Esophagus squamous epithelium (tissue), 4 donors: Measurements from ENCODE around the gene PTPRT.

Experiments
- POLR2A ChIP-seq, 4 donors: fragments of 450-650 bp; IDR thresholded peaks; one replicate each; pipeline ENCODE4 v1.6.1; 2017; ENCODE audit warnings: antibody characterized with exemption in 4 of 4, mild to moderate bottlenecking in 4 of 4, moderate library complexity in 3 of 4
- TF ChIP-seq, protein P1 (sequence below), 6 experiments: fragments of 450-650 bp in 4 of 6; fragments of 200-600 bp in 2 of 6; sonication (generic) in 2 of 6; IDR thresholded peaks; one replicate each; pipeline ENCODE4 v1.5.1; 2016 to 2019; ENCODE audit warnings: antibody characterized with exemption in 6 of 6, mild to moderate bottlenecking in 4 of 6, moderate library complexity in 4 of 6

DNA sequence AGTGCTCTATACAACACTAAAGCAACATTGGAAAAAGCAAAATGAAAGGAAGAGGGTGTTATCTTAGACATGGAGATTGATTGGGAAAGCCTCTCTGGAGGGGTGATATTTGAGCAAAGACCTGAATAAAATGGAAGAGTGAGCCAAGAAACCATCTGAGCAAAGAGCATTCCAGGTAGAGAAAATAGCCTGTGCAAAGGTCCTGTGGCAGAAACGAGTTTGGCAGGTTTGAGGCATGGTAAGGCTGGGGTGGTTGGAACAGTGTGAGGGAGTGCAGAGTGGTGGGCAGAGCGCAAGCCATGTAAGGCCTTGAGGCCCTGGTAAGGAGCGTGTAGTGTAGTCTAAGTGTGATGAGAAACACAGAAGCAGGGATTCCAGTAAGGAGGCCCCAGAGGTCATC, 40.0 kb upstream of the PTPRT start:
- TF ChIP-seq, protein P1, sequence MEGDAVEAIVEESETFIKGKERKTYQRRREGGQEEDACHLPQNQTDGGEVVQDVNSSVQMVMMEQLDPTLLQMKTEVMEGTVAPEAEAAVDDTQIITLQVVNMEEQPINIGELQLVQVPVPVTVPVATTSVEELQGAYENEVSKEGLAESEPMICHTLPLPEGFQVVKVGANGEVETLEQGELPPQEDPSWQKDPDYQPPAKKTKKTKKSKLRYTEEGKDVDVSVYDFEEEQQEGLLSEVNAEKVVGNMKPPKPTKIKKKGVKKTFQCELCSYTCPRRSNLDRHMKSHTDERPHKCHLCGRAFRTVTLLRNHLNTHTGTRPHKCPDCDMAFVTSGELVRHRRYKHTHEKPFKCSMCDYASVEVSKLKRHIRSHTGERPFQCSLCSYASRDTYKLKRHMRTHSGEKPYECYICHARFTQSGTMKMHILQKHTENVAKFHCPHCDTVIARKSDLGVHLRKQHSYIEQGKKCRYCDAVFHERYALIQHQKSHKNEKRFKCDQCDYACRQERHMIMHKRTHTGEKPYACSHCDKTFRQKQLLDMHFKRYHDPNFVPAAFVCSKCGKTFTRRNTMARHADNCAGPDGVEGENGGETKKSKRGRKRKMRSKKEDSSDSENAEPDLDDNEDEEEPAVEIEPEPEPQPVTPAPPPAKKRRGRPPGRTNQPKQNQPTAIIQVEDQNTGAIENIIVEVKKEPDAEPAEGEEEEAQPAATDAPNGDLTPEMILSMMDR (IDR thresholded peaks at IDR 0.05) = no peak
- TF ChIP-seq POLR2A (IDR thresholded peaks at IDR 0.05) = no peak
